ENCODE measurements around the gene C16orf96. TPM values are rescaled to one million over a fixed set of nuclear protein-coding genes. Genes with fewer than 3 reads are reported as not detected.

The C16orf96 gene
- total RNA-seq, 1 experiment from 2014 or later: 0.15 TPM

- no peak for DNase-seq (ENCODE audit: low read depth, low spot score)
- ATAC-seq: no peak
- Histone ChIP-seq H3K27me3 (ENCODE audit: control insufficient read depth, insufficient read depth, low read length) (no peaks in the 10 kb centered on the region), H3K4me3 (ENCODE audit: low read depth in 2 of 2, low read length in 2 of 2) (no peak overlapping the region), H3K9me3 (ENCODE audit: control insufficient read depth, insufficient read depth, low read depth, low read length) (no peaks in the 10 kb centered on the region), H3K27ac (ENCODE audit: low read length) (no peak overlapping the region), H3K36me3 (ENCODE audit: control insufficient read depth, insufficient read depth, low read length) (no peaks in the 10 kb centered on the region), H3K4me1 (ENCODE audit: control insufficient read depth, insufficient read depth, low read length) (no peaks in the 10 kb centered on the region)
- ChIA-PET CTCF (no interaction called here), POLR2A (no interaction called here)
- TF ChIP-seq SIN3A (IDR thresholded peaks at IDR 0.05; ENCODE audit: borderline replicate concordance, insufficient read depth, low read depth, low read length) (no peak), REST (IDR thresholded peaks at IDR 0.05; ENCODE audit: insufficient read depth in 1 of 2, low read depth in 2 of 2, low read length in 1 of 2) (no peak), TCF7L2 (IDR thresholded peaks at IDR 0.05; ENCODE audit: low read depth, low read length) (no peak), CTCF (IDR thresholded peaks at IDR 0.05) (no peak), POLR2AphosphoS5 (IDR thresholded peaks at IDR 0.05; ENCODE audit: low read depth, low read length) (no peak)
- intact Hi-C loops (cut with micrococcal nuclease; ENCODE audit: unreplicated experiment) (no loop called here), in situ Hi-C loops (cut with HindIII; ENCODE audit: low pct_unique_long_range_greater_than_20kb, low sequenced_read_pairs) (no loop called here)
- no TSS peak for BruUV-seq (replicated peaks)
These were observed 10.0 kb downstream of the C16orf96 start for GRCh38 chr16:4566144-4566543.

- no peaks in the 10 kb centered on the region for H3K4me1 ChIP-seq (ENCODE audit: control insufficient read depth, insufficient read depth, low read length)
- H3K27ac ChIP-seq (ENCODE audit: low read length): no peak overlapping the region
- no peak overlapping the region for H3K4me3 ChIP-seq (ENCODE audit: low read depth in 2 of 2, low read length in 2 of 2)
- no TSS peak for BruUV-seq (replicated peaks)
- DNase-seq (ENCODE audit: low read depth, low spot score) (no peak), ATAC-seq (no peak)
- no peaks in the 10 kb centered on the region for H3K27me3 ChIP-seq (ENCODE audit: control insufficient read depth, insufficient read depth, low read length)
- in situ Hi-C loops (cut with HindIII; ENCODE audit: low pct_unique_long_range_greater_than_20kb, low sequenced_read_pairs) (no loop called here), intact Hi-C loops (cut with micrococcal nuclease; ENCODE audit: unreplicated experiment) (no loop called here)
- no peaks in the 10 kb centered on the region for H3K9me3 ChIP-seq (ENCODE audit: control insufficient read depth, insufficient read depth, low read depth, low read length)
- TF ChIP-seq CTCF (IDR thresholded peaks at IDR 0.05): no peak
- no peak for TF ChIP-seq TCF7L2 (IDR thresholded peaks at IDR 0.05; ENCODE audit: low read depth, low read length)
- no peak for TF ChIP-seq POLR2AphosphoS5 (IDR thresholded peaks at IDR 0.05; ENCODE audit: low read depth, low read length)
- TF ChIP-seq REST (IDR thresholded peaks at IDR 0.05; ENCODE audit: insufficient read depth in 1 of 2, low read depth in 2 of 2, low read length in 1 of 2): no peak
- TF ChIP-seq SIN3A (IDR thresholded peaks at IDR 0.05; ENCODE audit: borderline replicate concordance, insufficient read depth, low read depth, low read length): no peak
- POLR2A ChIA-PET: interaction anchor here (0.7 kb wide), 1 partner anchor 94 kb away, joined by 4 read pairs; the partner anchor contains the start of gene HMOX2
- CTCF ChIA-PET: no interaction called here
- H3K36me3 ChIP-seq (ENCODE audit: control insufficient read depth, insufficient read depth, low read length): no peaks in the 10 kb centered on the region
These were observed 13.9 kb downstream of the C16orf96 start for GRCh38 chr16:4570086-4570485.

All from Panc1 (cell line).